SHP77 (cell line): ENCODE measurements around the gene C9orf43.
"Not testable (repeated sequence)": the region's sequence is repeated elsewhere in the genome, so short reads cannot be mapped to it uniquely, and the experiment has no call there.

ENCODE experiments used
- DNase-seq, 2 experiments: peaks; one replicate each; lab custom pipeline; 2025; lab: John Stamatoyannopoulos, UW

The C9orf43 gene

DNA sequence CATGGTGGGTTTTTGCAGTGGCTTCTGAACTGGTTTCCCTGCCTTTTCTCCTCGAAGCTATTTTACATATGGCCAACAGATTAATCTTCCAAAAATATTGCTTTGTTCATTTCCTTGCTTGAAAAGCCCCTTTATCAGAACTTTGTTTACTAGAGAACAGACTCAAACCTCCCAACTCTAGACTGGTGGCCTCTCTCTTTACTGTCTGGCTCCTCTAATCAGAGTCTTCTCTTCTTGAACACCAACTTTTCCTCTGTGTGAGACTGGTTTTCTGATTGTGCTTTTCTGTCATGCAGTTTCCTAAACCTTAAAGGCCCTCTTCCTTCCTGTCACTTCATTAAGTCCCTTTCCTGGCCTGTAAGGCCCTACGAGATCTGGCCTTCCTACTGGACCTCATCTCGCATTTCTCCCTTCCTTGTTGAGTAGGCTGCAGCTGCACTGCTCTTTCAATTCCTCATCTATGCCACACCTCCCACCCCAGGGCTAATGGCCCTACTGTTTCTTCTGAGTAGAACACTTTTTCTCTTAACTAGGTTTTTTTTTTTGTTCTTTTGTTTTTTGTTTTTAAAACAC, 5.7 kb downstream of the C9orf43 start:
- no peak for DNase-seq

DNA sequence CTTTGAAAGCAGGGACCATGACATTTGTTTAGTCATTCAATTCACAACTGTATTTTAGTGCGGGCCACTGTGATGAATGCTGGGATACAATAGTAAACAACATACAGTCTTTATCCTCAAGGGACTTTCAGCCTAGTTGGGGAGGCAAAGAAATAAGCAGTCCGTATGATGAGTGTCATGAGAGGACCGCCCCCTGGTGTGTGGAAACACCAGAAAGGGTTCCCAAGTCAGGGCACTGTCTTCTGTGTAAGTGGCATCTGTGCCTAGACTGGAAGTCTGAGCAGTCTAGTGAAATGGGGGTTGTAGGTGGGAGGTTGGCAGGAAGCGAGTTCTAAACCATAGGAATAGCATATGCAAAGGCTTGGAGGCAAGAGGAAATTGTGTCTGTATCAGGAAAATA, 6.8 kb downstream of the C9orf43 start:
- no peak for DNase-seq

DNA sequence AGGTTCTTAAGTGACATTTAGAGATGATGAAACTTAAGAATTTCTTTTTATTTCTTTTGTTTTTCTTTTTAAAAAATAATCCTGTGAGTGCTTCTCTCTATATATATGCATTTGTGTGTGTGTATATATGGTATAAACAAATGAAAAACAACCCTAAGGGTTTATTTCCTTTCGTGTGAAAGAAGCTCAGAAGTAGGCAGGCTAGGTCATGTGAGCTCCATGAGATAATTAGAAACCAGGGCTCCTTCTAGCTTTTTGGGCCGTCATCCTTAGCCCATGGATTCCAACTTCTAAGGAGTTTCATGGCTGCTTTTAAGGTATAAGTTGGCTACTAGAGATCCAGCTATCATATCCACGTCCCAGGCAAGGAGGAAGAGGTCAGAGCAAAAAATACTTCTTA, 11.2 kb downstream of the C9orf43 start:
- no peak for DNase-seq

DNA sequence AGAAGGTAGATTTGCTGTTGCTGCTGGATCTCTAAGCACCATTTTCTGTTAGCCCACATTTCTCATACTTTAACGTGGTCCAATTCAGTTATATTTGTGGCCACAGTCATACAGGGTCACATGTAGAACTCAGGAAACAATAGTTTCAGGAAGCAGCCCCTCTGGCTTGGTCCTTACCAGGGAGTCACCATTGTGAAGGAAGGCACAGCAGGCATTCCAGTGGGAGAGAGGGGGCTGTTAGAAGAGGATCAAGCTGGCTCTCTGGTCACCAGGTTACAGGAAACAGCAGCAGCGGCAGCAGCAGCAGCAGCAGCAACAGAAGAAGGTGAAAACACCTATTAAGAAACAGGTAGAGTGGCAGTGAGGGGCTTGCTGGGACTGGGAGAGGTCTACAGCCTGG, 14.5 kb downstream of the C9orf43 start:
- DNase-seq = no peak

DNA sequence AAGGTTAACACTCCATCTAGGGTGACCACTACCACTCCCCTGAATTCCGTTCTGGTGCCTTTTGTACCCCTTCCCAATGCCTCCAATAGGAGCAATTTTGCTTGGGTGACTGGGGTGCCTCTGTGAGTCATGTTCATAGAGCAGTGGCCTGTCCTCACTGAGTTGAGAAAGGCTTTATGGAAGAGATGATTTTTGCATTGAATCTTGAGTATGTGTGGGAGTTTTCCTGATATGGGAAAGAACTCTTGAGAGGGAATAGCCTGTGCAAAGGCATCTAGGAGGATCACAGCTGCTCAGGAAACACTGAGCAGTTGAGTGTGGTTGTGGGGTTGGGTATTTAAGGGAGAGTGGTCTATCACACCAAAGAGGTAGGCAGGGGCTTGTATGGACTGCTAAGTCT, 16.2 kb downstream of the C9orf43 start:
- no peak for DNase-seq

DNA sequence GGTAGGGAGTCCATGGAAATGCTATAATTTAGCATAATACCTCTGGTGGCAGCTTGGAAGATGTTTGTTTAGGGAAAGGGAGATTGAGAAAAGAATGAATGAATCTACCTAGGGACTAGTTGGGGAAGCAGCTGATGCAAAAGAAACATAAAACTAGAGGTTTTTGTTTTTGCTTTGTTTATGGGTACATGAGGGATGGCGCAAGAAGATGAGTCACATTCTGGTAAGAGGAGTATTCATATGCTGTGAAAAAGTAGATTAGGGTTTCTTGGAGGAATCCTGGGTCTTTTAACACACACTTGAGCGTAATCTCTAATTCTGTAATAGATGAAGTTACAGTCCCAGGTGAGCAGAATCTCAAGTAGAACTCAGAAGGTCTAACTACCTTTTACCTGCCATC, 17.1 kb downstream of the C9orf43 start:
- DNase-seq = no peak

DNA sequence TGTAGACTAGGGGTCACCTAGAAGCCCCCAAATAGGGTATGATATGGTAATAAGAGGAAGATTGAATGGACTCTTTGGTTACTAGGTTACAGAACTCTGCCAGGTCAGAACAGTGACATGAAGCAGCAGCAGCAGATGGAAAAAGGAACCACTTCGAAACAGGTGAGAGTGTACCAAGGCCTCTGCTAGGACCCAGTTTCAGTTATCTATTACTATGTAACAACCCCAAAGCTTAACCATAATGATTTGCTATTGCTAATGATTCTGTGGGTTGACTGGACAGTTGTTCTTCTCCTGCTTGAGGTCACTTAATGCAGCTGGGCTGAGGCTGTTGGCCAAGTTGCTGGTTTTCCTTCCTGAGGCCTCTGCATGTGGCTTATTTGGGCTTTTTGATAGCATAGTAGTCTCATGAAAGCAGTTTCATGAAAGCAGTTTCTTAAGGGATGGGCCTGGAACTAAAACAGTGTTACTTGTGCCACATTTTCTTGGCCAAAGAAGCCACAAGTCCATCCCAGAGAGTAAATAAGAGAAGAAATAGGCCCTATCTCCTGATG, 17.6 kb downstream of the C9orf43 start:
- no peak for DNase-seq

DNA sequence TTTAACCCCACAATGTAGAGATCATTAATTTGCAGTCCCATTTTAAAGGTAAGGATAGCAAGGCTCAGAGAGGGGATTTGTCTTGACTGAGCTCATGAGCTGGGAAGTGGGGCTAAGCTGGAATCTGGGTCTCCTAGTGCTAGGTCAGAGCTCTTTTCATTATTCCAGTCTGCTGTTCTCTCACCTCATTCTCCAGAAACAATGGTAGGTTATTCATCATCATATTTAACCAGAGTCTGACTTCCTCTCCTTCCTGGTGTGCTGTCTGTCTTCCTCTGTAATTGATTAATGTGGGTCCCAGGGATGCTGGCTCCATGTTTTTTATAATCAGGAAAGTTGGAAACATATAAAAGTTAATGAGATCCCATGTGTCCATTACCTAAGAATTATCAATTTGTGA, 20.6 kb downstream of the C9orf43 start:
- DNase-seq = no peak

DNA sequence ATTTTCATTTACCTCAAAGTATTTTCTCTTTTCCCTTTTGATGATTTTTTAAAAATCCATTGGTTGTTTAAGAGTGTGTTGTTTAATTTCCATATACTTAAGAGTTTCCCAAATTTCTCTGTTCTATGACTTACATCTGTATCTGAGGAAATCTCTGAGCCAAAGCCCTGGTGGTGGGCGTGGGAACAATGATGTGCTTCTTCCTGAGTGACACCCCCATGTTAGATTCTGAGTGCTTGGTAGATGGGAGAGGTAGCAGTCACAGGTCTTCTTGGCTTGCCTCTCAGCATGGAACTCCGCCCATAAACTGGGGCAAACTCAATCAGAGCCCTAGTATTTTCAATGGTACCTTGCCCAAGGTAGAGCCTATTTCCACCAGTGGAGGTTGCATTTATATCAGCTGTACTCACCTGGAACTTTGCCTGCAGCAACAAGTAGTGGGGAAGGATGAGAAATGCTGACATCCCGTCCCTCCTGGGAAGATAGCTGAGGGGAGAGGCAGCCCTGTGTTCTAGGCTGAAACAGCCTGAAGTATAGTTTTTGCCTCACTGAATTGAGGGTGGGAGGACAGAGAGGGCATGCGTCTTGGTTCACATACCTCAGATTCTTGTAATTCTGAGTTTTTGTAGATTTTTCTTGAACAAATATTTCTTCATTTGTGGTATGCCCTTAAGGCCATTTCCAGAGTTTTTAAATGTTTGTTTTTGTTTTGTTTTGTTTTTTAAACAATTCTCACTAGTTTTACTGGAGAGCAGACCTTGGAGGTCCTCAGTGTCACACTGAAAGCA, 26.4 kb downstream of the C9orf43 start:
- no peak for DNase-seq

DNA sequence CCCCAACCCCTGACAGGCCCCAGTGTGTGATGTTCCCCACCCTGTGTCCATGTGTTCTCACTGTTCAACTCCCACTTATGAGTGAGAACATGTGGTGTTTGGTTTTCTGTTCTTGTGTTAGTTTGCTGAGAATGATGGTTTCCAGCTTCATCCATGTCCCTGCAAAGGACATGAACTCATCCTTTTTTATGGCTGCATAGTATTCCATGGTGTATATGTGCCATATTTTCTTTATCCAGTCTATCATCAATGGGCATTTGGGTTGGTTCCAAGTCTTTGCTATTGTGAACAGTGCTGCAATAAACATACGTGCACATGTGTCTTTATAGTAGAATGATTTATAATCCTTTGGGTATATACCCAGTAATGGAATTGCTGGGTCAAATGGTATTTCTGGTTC, 27.2 kb downstream of the C9orf43 start:
- DNase-seq = not testable (repeated sequence)

DNA sequence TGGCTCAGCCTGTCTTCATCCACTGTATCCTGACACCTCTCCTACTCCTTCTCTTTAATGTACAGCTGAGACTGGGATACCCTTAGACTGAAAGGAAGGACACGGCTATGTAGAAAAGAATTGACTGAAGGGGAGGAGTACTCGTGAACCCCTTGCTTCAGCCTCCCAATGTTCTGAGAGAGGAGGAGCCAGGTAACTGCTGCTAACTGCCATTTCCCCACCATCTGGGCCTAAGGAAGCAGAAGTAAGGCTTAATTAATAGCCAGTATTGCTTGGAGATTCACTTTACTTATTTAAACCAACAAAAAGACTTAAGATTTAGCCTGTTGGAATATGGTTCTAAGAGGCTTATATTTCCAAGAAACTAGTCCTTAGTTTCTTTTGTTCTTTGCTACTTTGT, 34.2 kb downstream of the C9orf43 start:
- no peak for DNase-seq

DNA sequence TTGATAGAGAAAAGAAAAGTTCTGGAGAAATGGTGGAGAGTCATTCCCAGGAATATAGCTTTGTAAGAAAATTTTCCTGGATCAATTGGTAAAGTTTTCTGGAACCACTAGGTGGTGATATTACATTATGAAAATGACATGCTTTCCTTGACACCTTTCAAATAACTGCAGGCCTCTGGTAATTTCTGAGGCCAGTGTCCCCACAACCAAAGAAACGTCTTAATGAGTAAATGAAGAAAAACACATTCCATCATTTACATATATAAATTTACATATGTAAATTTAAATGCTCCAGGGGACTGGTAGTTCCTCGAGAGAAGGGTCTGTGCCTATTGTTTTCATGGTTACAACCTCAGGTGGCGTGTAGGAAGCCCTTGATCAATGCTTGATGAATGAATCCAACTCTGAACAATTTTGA, 35.8 kb downstream of the C9orf43 start:
- peak; percentile 36 to 38 for DNase-seq

DNA sequence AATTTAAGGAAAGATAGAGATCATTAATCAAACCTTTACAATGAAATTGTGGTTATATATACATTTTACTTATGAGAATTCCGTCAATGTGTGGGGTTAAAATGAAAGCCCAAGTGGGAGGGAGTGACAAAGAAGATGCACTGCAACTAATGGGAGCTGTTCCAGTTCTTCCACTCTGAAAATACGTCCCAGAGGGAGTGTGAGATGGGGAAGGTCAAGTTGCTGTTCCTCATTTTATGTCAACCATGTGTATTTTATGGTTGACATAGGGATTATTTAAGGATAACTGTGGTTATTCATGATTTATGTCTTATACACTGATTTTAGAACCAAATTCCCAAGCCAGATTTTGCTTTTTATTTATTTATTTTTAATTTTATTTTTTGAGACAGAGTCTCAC, 38.8 kb downstream of the C9orf43 start:
- no peak for DNase-seq

DNA sequence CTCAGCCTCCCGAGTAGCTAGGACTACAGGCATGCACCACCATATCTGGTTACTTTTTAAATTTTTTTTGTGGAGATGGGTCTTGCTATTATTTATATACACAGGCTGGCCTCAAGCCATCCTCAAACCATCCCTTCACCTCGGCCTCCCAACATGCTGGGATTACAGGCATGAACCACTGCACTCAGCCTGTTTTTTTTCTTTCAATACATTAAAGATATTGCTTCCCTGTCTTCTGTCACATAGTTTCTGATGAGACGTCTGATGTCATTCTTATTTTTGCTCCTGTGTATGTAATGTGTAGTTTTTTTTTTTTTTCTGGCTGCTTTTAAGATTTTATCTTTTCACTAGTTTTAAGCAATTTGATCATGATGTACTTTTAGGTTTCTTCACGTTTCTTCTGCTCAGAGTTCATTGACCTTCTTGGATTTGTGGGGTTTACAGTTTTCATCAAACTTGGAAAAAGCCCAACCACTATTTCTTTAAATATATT, 41.6 kb downstream of the C9orf43 start:
- no peak for DNase-seq

DNA sequence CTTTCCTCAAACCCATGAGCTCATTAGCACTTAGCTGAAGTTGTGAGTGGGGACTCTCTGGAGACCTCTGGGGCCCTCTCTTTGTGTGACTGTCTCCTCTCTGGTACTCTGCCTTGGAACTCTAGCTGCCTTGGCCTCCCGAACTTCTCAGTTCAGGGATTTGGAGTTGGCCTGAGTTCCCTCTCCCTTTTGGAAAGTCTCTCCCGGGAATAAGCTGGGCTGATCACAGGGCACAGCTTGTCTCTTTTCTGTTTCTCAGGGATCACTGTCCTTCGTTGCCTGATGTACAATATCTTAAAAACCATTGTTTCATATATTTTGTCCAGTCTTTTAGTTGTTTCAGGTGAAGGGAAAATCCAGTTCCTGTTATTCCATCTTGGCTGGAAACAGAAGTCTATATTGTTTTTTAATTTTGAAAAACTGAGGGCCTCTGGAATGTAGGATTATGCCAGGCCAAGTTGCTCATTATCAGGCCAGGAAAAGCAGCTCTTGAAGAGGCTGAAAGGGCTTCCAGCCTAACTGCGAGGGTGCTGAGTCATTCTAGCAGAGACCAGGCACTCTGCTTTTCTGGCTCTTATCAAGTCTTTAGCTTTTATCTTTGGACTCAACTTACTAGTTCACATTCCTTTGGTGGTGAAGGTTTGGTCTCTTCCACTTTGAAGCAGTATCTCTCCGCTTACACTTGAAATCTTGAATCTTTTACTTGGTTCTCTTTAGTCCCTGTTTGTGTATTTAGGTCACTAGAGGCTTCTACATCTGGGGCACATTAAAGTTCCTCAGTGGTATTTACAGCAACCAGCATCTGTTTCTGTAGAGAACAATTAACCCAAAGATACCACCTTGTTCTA, 44.6 kb downstream of the C9orf43 start:
- peak; percentile 17 to 57 for DNase-seq

DNA sequence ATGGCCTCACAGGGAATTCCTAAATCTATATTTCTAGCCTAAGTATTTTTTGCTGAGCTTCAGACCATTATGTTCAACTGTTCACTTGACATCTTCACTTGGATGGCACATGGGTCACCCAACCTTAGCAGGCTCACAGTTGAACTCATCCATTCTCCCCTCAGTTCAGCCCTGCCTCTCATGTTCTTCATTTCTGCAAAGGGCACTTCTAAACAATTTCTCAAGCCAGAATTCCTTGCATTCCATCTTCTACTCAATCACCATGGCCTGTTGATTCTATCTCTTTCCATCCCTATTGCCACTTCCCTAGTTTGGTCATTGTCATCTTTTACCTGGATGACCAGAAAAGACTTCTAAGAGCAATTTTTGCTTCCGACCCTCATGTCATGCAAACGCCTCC, 45.7 kb downstream of the C9orf43 start:
- no peak for DNase-seq

DNA sequence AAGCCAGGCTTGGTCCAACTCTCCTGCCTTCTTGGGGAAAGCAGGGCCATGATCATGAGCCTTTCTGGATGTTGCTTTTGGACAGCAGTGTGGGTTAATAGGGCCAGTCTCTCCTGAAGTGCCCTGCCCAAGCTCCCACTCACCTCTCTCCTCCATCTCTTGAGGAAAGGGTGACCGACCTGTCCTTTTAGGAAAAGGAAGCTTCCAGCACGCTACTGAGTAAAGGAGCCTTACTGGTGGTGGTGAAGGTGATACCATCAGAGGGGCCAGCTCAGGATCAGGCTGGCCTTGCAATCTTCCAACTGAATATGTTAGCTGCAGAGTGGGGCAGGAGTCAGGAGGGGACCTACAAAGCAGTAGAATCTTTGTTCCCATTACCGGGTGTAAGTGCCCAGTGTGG, 50.7 kb downstream of the C9orf43 start:
- no peak for DNase-seq

DNA sequence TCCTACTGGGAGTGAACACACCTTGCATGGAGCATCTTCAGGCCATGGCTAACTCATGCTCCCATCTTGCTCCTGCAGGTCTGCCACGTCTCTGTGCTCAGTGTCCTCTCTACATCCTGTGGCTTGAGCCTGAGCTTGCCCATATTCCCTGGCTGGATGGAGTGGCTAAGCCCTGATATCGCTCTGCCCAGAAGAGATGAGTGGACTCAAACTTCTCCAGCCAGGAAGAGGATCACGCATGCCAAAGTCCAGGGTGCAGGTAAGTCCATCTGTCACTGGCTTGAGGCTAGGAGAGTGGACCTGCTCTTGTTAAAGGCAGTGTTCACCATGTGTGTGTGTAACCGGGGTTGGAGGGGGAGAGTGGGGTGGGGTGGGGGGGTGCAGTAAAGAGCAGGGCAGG, 51.4 kb downstream of the C9orf43 start:
- DNase-seq = no peak

DNA sequence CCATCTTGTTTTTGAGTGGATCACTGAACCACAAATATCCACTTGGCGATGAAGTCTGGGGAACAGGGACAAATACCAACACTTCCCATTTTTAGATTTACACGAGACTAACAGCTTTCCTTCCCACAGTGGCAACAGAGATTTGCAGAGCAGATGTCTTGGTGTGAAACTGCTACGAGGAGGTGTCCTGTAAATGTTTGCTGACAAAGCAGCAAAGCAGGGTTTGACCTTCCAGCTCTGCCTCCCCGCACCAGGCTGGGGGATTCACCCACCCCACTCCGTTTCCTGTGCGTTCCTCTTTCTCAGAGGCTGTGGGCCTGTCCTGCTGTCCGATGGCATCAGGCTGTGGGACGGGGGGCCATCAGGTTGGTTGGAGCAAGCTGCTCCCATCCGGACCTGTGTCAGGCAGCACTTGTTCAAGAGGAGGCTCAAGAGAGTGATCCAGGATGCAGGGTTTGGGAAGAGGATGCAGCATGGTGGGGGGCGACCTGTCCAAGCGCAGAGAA, 52.3 kb downstream of the C9orf43 start:
- DNase-seq = peak in 1 of 2 experiments; percentile 13

DNA sequence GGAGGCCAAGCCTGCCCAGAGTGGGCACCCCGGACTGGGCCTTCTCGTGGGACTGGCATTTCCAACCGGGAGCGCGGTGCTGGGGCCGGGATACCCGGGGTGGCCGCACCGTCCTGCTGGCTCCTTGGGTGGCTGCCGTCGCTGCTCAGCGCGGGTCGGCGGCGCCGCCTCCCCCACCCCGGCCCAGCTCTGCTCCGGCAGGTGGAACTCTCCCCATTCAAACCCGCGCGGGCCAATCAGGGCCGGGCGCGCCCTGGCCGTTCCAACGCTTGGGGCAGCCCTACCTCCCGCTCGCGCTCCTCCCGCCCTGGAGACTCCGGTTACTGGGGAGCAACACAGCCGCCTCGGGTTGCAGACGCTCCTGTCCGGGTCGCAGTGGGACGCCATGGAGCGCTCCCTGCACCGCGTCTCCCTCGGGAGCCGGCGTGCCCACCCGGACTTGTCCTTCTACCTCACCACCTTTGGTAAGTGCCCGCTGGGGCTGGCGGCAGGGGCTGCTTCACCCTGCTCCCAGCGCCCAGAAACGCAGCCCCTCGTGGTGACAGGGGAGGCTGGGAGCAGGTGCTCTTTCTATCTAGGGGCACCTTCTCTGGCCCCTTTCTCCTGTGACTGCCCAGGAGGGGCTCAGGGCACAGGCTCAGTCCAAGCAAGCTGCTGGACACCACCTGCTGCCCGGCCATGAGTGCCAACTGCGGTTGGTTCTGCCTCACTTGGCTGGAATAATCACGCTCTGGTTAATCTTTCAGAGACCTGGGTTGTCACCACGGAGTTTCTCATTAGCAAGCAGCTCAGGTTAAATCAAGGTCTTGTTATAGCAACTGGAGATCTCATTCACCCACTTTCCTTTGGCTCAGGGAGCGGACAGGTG, 53.1 kb downstream of the C9orf43 start, which contains the start of gene RGS3:
Gene RGS3, plus strand, starts transcription at position 310 of the 868 bp plus-strand sequence. Its CDS starts 76 bp downstream, at position 386.
- DNase-seq = peak; percentile 84 to 92

DNA sequence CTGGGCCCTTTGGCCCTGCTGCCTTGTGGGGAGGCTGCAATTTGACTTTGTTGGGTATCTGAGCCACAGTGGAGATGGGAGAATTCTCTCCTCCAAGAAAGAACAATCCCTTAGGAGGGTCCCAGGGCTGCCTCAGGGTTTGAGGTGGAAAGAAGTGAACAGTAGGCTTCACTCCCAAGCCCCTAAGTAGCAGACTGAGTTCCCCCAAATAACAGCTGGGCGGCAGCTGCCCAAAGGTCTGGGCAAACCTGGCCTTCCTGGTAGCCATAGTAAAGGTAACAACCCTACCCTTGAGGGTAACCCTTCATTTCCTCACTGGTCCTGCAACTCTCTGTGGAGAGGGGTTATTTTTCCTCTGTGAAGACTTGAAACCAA, 53.7 kb downstream of the C9orf43 start:
- no peak for DNase-seq
